ENCODE data around the gene TMEM192.
A peak's percentile ranks its signal among the peaks of the same experiment; 100 is the strongest.
"Not testable (repeated sequence)": the region's sequence is repeated elsewhere in the genome, so short reads cannot be mapped to it uniquely, and the experiment has no call there.

TMEM192 gene

GRCh38 chr4:165112368-165113121 is at the start of gene TMEM192:
TSS of gene TMEM192 (minus strand) at chr4:165112860. CDS start at chr4:165112773, 87 bp downstream.
- peak; percentile 98 for DNase-seq (ENCODE audit: low spot score)

- no peak for DNase-seq (ENCODE audit: low spot score)
These were observed 46.1 kb upstream of the TMEM192 start for GRCh38 chr4:165158762-165159161.

- DNase-seq (ENCODE audit: low spot score) = no peak
These were observed 44.2 kb upstream of the TMEM192 start for GRCh38 chr4:165156906-165157305.

GRCh38 chr4:165154482-165154881 is 41.8 kb upstream of the TMEM192 start:
- no peak for DNase-seq (ENCODE audit: low spot score)

GRCh38 chr4:165152527-165152926 is 39.9 kb upstream of the TMEM192 start:
- DNase-seq (ENCODE audit: low spot score) = peak; percentile 17

GRCh38 chr4:165151734-165152133 is 39.1 kb upstream of the TMEM192 start:
- DNase-seq (ENCODE audit: low spot score) = no peak

GRCh38 chr4:165150545-165150944 is 37.9 kb upstream of the TMEM192 start:
- no peak for DNase-seq (ENCODE audit: low spot score)

GRCh38 chr4:165138843-165139242 is 26.2 kb upstream of the TMEM192 start:
- no peak for DNase-seq (ENCODE audit: low spot score)

GRCh38 chr4:165137205-165137604 is 24.5 kb upstream of the TMEM192 start:
- no peak for DNase-seq (ENCODE audit: low spot score)

- DNase-seq (ENCODE audit: low spot score) = no peak
These were observed 23.9 kb upstream of the TMEM192 start for GRCh38 chr4:165136529-165136928.

- DNase-seq (ENCODE audit: low spot score) = no peak
These were observed 20.5 kb upstream of the TMEM192 start for GRCh38 chr4:165133150-165133549.

GRCh38 chr4:165131247-165131832 is 18.7 kb upstream of the TMEM192 start:
- peak; percentile 78 for DNase-seq (ENCODE audit: low spot score)

- DNase-seq (ENCODE audit: low spot score) = no peak
These were observed 17.3 kb upstream of the TMEM192 start for GRCh38 chr4:165129924-165130323.

- DNase-seq (ENCODE audit: low spot score) = not testable (repeated sequence)
These were observed 13.3 kb upstream of the TMEM192 start for GRCh38 chr4:165125869-165126499.

GRCh38 chr4:165124488-165124887 is 11.8 kb upstream of the TMEM192 start:
- no peak for DNase-seq (ENCODE audit: low spot score)

GRCh38 chr4:165118256-165118909 is 5.7 kb upstream of the TMEM192 start:
- DNase-seq (ENCODE audit: low spot score) = no peak

- no peak for DNase-seq (ENCODE audit: low spot score)
These were observed 2.6 kb upstream of the TMEM192 start for GRCh38 chr4:165115301-165115700.

GRCh38 chr4:165111906-165112367 is 723 bp downstream of the TMEM192 start:
- DNase-seq (ENCODE audit: low spot score) = no peak

- DNase-seq (ENCODE audit: low spot score) = no peak
These were observed 6.1 kb downstream of the TMEM192 start for GRCh38 chr4:165106518-165106917.

GRCh38 chr4:165101641-165102040 is 11.0 kb downstream of the TMEM192 start:
- DNase-seq (ENCODE audit: low spot score) = no peak

GRCh38 chr4:165096776-165097175 is 15.9 kb downstream of the TMEM192 start:
- DNase-seq (ENCODE audit: low spot score) = peak; percentile 30

- no peak for DNase-seq (ENCODE audit: low spot score)
These were observed 17.4 kb downstream of the TMEM192 start for GRCh38 chr4:165095291-165095690.

- no peak for DNase-seq (ENCODE audit: low spot score)
These were observed 17.8 kb downstream of the TMEM192 start for GRCh38 chr4:165094873-165095272.
